ENCODE results near the gene FAM216A.

DNA sequence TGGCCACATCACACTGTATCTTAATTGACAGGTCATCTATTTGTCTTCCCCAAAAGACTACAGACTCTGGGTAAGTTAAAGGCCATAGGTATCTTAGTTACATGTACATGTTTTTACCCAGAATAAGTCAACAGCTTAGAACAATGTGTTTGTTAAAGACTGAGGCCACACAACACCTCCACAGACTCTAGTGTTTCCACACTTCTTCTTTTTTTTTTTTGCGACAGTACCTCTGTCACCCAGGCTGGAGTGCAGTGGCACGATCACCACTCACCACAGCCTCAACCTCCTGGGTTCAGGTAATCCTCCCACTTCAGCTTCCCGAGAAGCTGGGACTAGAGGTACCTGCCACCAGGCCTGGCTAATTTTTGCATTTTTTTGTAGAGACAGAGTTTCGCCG is 1.9 kb upstream of the FAM216A start:
- TF ChIP-seq, protein P1, sequence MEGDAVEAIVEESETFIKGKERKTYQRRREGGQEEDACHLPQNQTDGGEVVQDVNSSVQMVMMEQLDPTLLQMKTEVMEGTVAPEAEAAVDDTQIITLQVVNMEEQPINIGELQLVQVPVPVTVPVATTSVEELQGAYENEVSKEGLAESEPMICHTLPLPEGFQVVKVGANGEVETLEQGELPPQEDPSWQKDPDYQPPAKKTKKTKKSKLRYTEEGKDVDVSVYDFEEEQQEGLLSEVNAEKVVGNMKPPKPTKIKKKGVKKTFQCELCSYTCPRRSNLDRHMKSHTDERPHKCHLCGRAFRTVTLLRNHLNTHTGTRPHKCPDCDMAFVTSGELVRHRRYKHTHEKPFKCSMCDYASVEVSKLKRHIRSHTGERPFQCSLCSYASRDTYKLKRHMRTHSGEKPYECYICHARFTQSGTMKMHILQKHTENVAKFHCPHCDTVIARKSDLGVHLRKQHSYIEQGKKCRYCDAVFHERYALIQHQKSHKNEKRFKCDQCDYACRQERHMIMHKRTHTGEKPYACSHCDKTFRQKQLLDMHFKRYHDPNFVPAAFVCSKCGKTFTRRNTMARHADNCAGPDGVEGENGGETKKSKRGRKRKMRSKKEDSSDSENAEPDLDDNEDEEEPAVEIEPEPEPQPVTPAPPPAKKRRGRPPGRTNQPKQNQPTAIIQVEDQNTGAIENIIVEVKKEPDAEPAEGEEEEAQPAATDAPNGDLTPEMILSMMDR (optimal IDR thresholded peaks at IDR 0.05 in 1 of 3, IDR thresholded peaks at IDR 0.05 in 1 of 3, conservative IDR thresholded peaks at IDR 0.05 in 1 of 3; ENCODE audit: extremely low read depth in 1 of 3, insufficient read depth in 2 of 3, low read length in 3 of 3) = no peak
- no peak for TF ChIP-seq EZH2 (IDR thresholded peaks at IDR 0.05; ENCODE audit: low read length)

Data from keratinocyte (primary cell).